Posterior cingulate gyrus (tissue), 11 donors: ENCODE measurements around the gene CTRB2.
"Not testable (repeated sequence)": the region's sequence is repeated elsewhere in the genome, so short reads cannot be mapped to it uniquely, and the experiment has no call there.

Experiments used
- DNase-seq, 10 donors: peaks; one replicate each; pipeline versions ENCODE4 v3.0.0 to v3.0.0-alpha.2; 2020 to 2021; ENCODE audit warnings: mixed read lengths in 3 of 10
- intact Hi-C: fragments of 100-400 bp; cut with DNase I; formaldehyde crosslinking; loops from one replicate; pipeline ENCODE4 v1.15.1; 2023

Gene CTRB2

DNA sequence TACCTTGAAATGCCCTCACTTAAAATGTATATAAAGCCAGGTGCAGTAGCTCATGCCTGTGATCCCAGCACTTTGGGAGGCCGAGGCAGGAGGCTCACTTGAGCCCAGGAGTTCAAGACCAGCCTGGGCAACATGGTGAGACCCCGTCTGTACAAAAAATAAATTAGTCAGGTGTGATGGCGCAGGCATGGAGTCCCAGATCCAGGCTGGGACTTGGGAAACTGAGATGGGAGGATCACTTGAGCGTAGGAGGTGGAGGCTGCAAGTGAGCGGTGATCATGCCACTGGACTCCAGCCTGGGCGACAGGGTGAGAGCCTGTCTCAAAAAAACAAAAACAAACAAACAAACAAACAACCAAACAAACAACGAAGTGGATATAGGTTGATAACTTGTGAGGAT lies 2.6 kb upstream of the CTRB2 start:
- peak in 2 of 10 donors; percentile 33 to 51 for DNase-seq
- intact Hi-C loops: not testable (repeated sequence)

DNA sequence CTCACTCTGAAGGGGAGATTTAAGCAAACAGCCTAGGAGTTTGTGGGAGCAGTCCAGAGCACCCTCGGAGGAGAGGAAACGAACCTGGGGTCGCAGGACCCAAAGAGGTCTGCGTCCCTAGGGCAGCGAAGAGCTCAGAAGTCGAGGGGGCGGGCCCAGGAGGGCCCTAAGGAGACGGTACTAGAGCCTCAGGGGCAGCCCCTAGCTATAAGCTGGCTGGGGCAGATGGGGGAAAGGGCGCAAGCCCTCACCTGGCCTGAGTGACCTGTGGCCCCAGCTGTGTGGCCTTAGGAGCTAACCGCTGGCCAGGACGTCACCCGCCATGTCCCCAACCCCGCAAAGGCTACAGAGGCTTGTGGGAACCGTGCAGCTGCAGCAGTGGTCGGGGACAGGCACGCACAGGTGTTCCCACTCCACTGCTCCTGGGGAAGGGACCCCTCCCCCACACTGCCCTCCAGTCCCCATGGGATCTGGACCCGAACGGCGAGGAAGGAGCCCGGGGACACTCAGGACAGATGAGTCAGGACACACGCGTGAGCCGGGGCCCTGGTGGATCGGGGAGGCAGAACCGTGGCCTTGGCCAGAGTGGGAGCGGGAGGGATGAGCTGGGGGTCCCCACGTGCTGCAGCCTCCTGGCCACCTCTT lies 2.0 kb upstream of the CTRB2 start:
- DNase-seq: peak in 3 of 10 donors; percentile 61 to 71 (median 68)
- intact Hi-C loops: no loop called here

DNA sequence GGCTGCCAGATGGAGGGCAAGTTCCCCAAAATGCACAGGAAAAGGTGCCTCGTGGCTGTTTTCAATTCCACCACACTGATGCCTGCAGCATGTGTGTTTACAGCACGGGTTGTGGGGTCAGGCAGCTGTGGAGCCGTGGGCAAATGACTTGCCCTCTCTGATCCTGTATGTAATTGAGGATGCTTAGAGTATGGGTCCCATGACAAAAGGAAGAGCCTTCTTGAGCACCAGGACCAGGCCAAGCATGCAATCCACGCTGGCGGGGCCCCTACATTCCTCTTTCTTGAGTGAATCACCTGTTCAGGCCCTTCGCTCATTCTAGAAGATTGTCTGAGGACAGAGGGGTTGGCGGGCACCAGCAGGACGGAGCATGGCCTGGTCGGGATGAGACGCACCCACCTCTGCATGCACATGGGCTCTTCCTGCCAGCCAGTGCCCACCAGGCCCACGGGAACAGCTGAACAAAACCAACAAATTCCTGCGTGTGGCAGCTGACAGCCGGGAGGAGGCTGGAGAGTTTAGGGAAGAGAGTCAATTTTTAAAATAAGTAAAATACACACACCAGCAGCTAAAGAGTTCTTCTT lies 1.4 kb upstream of the CTRB2 start:
- DNase-seq: peak in 3 of 10 donors; percentile 27 to 58 (median 41)
- intact Hi-C loops: no loop called here

DNA sequence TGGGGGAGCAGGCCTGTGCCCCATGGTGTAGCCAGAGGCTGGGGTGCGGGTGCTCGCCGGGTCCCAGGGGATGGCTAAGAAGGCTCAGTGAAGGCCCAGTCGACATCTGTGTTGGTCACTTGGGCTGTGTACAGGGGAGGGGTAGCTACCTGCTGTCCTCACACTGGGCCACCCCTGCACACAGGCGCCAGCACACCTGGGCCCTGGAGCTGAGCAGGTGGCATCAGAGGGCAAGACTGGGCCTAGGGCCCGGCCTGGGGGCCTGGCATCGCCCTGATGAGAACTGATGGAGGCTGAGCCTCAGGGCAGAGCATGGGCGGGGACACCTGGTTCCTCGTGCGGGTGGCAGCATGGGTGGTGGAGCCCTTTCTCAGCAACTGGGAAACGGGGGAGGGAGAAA lies 870 bp upstream of the CTRB2 start:
- intact Hi-C loops: loop anchor here (2.0 kb wide), 1 partner anchor 17 kb away; no protein-coding TSS in a partner anchor
- DNase-seq: peak in 3 of 10 donors; percentile 14 to 58 (median 48)

DNA sequence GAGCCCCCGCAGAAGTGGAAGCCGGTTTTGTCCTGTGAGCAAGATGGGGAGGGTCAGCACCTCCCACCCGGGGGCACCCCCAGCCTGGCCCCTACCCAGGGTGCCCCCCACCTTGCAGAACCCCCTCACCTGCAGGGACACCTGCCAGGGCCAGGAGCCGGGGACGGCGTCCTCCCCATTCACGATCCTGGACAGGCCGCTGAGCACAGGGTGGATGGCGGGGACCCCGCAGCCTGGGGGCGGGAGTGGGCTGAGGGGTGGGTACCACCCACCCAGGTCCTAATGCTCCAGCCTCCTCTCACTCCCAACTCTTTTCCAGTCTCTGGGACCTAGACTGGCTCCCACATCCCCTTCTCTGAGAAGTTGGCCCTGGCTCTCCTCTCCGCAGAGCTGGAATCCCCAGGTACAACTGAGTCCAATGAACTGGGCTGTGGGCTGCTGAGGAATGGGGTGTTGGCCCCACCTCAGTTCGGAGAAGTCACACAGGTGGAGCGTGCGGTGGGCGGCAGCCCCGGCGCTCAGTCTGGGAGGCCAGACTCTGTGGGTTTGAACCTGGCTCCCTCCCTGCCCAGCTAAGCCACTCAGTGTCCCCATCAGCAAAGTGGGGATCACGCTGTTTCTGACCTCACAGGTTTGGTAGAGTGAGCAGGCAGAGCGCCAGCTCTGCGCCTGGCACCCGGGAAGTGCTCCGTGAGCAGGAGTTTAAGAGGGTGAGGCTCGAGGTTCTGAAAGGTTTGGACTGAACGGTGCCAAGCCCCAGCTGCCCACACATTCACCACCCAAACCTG lies 806 bp downstream of the CTRB2 start:
- peak in 4 of 10 donors; percentile 27 to 67 (median 35) for DNase-seq
- intact Hi-C loops: loop anchor here (2.0 kb wide), 1 partner anchor 19 kb away; no protein-coding TSS in a partner anchor

DNA sequence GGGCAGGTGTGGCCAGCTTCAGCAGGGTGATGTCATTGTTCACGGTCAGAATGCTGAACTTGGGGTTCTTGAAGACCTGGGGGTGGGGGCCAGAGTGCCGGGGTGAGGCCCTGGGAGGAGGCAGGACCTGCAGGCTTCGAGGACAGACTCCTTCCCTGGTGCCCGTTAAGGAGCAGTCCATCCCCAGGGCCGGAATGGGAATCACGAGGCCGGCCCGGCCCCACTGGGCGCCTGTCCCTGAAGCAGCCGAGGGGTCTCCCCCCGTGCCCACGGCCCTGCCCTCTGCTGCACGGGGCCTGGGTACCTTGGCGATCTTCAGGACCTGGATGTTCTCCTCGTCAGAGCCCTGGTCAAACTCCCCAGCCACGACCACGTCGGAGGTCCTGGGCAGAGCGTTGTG lies 1.5 kb downstream of the CTRB2 start:
- peak in 3 of 10 donors; percentile 29 to 62 (median 46) for DNase-seq
- intact Hi-C loops: not testable (repeated sequence)

DNA sequence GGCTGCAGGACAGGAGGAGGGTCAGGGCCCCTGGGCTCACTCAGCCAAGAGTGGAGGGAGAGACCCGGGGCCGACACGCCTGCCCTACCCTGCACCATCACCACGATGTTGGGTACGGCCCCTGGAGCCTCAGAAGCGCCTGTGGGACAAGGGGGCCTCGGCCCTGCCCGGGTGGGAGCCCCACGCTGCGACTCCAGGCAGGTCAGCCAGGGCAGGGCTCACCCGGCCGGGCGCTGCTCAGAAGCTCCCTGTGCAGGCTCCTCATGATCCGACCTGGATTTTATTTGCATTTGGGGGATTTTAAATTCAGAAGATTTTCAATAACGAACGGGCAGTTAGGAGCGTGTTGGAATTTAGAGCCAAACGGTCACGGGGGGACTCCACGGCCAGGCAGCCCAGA lies 2.1 kb downstream of the CTRB2 start:
- DNase-seq, intact Hi-C loops: not testable (repeated sequence)

DNA sequence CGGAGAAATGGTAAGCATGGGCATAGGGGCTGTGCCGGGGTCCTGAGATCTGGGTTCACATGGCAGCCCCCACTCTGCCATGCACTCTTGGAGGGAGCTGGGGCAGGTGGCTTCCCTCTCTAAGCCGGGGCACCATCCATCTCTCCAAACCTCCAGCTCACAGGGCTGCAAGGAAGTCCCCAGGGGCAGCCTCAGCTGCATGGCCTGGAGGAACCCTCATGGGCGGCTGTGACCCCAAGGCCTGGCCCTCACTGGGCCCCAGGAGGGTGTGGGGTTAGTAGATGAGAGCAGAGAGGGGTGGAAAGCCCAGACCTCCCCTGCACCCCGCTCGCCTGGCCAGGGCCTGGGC lies 2.6 kb downstream of the CTRB2 start:
- peak in 2 of 10 donors; percentile 26 to 63 for DNase-seq
- intact Hi-C loops: no loop called here

DNA sequence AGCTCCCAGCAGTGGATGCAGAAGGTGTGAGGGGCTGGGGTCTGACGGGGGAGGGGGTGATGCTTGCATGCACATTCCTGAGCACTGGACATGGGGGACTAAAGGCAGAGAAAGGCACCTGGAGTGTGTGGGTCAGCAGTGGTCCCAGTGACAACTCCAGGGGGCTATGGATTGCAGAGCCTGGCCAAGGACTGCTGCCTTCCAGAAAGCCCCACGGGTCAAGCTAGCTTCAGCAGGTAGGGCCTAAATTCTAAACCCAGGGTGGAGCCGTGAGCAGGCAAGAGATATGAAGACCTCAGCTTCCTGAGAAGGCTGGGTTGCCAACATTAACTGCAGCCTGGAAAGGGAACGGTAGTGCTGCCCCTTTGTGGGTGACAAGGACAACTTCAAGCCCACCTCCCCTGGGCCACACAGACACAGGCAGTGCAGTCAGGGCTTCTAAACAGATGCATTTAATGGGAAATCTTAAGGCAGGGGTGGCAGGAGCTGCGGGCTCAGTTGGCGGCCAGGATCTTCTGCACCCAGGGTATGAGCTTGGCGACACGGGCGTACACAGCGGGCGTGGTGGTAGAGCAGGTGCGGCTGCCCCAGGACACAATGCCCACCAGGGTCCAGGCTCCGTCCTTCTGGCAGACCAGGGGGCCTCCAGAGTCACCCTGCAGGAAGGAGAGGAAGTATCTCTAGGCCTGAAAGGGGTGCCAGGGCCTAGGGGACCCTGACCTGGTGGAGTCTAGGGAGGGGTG lies 3.1 kb downstream of the CTRB2 start:
- peak in 3 of 10 donors; percentile 33 to 66 (median 63) for DNase-seq
- intact Hi-C loops: no loop called here

DNA sequence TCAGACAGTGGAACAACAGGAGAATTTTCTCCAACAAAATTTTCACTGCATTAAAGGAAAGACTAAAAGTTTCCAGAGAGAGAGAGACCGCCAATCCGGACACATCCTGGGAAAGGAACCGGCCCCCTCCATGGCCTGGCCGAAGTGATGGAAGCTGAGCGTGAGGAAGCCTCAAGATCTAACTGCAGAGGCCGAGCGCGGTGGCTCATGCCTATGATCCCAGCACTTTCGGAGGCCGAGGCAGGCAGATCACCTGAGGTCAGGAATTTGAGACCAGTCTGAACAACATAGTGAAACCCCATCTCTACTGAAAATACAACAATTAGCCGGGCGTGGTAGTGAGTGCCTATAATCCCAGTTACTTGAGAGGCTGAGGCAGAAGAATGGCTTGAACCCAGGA lies 3.9 kb downstream of the CTRB2 start:
- intact Hi-C loops: no loop called here
- DNase-seq: peak in 3 of 10 donors; percentile 3 to 45 (median 11)

DNA sequence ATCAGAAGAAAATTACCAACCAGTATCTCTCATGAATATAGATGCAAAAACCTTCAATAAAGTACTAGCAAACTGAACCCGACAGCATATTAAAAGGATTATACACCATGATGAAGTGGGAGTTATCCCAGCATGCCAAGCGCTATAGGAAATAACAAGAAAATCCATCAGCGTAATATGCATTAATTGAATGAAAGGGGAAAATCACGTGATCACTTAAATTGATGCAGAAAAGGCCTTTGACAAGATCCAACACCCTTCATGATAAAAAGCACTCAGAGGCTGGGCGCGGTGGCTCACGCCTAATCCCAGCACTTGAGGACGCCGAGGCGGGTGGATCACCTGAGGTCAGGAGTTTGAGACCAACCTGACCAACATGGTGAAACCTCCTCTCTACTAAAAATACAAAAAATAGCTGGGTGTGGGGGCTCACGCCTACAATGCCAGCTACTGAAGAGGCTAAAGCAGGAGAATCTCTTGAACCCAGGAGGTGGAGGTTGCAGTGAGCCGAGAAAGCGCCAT lies 4.8 kb downstream of the CTRB2 start:
- intact Hi-C loops: no loop called here
- peak in 3 of 10 donors; percentile 10 to 76 (median 35) for DNase-seq

DNA sequence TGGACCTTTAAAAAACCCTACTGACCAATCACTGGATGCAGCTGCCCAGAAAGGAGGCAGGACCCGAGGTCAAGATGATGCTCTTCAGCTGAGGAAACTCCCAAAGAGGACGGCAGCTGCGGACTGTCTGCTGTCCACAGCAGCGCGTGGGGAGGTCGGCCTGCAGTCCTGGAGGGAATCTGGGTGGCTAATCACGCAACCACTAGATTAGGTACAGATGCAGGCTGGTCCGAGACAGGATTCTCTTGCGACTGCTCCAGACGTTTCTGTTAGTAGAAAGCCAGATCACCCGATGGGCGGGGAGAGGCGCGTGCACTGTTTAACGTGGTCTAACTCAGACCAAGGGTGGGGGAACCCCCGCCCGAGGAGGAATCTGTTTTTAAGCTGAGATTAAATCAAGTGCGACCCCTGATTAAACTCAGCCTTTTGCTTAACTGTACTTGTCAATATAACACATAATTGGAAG lies 8.8 kb downstream of the CTRB2 start:
- DNase-seq: peak in 2 of 10 donors; percentile 39 to 59
- intact Hi-C loops: loop anchor here (5.0 to 10.0 kb wide), 2 partner anchors 34 to 567 kb away; no protein-coding TSS in a partner anchor

DNA sequence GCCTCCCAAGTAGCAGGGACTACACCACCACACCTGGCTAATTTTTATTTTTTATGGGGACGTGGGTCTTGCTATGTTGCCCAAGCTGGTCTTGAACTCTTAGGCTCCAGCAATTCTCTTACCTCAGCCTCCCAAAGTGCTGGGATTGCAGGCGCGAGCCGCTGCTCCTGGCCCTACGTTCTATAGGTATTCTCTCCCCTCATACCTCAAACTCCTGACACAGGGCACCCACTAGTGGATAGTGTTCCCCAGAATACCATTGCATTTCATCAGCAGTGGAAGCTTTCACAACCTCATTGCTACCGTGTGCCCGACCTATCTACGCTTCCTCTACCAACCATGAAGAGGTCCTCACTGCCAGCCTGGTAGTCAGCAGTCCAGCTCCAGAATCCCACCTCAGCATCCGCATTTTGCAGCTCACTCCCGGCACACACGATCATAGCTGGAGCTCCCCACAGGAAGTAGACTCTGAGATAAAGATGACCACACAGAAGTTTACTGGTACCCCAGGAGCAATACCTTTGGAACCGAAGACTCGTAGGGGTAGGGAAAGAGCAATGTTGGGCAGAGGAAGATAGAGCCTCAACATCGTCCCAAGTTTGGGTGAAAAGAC lies 9.3 kb downstream of the CTRB2 start:
- intact Hi-C loops: loop anchor here (5.0 to 10.0 kb wide), 2 partner anchors 35 to 567 kb away; no protein-coding TSS in a partner anchor
- DNase-seq: peak in 2 of 10 donors; percentile 47 to 52

DNA sequence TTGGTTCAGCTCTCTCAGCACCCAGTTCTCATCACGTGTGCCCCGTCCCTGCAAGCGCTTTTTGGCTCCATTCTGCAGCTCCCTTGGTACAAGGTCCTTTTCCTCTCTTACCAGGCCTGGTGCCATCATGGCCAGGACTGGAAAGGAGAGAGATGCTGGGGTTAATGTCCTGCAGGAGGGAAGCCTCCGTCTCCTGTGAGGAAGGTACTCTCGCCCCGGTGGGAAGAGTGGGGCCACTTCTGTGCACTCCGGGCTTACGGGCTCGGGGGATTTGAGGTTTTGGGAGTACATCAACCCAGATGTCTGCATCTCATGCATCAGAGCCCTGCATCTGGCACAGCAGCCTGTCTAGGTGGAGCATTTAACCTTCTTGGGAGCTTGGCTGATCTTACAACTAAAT lies 10.1 kb downstream of the CTRB2 start:
- intact Hi-C loops: loop anchor here (5.0 to 10.0 kb wide), 2 partner anchors 35 to 568 kb away; no protein-coding TSS in a partner anchor
- peak in 1 of 10 donors; percentile 44 for DNase-seq

DNA sequence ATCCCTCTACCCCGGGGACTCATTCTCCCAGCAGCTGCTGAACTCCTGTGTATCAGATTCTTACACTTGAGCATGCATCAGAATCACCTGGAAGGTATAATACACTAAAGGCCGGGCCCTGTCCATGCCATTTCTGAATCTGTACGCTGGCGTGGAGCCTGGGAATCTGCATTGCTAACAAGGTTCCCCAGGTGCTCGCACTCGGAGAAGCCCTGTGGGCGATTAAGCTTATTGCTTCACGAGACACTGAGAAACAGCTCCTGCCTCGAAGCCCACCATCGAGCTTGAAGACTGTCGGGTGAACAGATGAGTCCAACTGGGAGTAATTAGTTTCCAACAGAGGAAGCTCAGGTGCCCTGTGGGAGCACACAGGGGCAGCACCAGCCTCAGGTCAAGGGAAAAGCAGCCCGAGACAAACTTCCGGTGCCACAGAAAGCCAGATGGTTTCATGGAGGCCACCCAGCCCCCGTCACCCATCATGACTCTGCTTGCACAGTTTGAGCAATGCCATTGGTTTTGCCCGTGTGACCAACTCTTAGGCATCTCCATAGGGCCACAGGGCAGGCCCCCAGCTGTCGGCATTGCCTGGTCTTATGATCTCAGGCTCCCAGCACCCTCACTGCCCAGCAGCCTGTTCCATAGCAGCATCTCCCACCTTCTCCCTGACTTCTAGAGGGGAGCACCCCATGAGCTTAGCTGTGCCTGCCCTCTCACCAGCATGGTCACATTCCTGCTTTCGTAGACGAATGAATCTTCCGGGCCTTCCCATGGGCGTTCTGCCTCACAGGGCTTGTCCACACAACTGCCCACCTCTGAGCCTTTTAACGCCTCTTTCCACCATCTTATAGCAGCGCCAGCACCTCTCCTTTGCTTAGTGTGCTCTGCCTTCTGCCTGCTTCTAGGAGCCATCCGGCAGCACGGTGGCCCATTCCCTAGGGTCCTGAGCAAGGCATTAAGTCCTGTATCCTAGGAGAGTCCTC lies 10.9 kb downstream of the CTRB2 start:
- DNase-seq: peak in 3 of 10 donors; percentile 51 to 77 (median 61)
- intact Hi-C loops: loop anchor here (5.0 to 10.0 kb wide), 2 partner anchors 36 to 569 kb away; no protein-coding TSS in a partner anchor

DNA sequence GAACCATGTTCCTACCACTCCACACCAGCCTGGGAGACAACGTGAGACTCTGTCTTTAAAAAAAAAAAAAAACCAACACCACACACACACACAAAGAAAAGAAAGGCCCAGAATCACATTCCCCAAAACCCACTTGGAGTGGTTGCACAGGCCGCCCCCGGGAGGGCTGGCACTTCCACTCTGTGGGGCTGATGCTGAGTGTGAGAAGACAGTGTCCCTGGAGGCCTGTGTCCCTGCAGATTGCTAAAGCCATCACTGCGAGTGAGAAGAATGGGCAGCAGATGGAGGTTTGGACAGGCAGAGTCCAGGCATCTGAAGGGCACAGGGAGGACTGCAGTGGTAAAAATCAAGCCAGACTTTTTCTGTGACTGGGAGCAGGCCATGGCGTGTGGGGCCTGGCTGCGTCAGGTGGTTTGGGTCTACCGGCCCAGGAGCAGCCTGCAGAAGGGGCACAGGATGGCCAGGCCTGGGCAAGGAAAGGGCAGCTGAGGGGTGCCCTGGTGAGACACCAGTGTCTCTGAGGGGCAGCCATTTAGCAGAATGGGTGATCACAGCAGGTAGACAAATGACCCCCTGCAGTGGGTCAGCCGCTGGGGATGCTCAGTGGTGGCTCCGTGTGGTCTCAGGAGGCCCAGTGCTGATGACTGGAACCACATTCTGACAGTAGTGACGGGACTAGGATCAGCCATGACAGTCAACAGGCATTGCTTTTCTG lies 13.1 kb downstream of the CTRB2 start:
- peak in 2 of 10 donors; percentile 21 to 51 for DNase-seq
- intact Hi-C loops: loop anchor here (10.0 kb wide), 1 partner anchor 571 kb away; no protein-coding TSS in a partner anchor

DNA sequence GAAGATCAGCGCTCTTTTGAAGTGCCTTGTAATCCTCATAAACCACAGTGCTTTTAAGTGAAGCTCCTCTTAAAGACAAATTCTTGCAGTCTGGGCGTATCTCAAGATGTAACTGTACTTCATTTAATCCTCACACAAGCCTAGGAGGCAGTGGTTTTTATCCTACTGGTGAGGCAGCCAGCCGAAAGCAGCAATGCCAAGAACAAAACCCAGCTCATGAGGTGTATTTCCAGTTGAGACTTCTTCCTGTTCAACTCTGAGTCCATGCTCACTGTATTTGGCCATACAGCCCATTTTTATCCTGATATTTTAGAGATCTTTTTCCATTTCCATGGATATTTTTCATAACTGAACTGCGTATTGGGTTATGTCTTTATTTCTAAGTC lies 13.7 kb downstream of the CTRB2 start:
- intact Hi-C loops: loop anchor here (10.0 kb wide), 1 partner anchor 572 kb away; no protein-coding TSS in a partner anchor
- no peak for DNase-seq
